Measurements from ENCODE around the gene PACS2. TPM values are rescaled to one million over a fixed set of nuclear protein-coding genes. Genes with fewer than 3 reads are reported as not detected.
A peak's percentile ranks its signal among the peaks of the same experiment; 100 is the strongest.

The PACS2 gene
- total and polyA plus RNA-seq, 2 of the 8 experiments (the other 6 are each of a cell fraction or from before 2014, with no cell fraction given), result 38.0 to 62.8 TPM

DNA sequence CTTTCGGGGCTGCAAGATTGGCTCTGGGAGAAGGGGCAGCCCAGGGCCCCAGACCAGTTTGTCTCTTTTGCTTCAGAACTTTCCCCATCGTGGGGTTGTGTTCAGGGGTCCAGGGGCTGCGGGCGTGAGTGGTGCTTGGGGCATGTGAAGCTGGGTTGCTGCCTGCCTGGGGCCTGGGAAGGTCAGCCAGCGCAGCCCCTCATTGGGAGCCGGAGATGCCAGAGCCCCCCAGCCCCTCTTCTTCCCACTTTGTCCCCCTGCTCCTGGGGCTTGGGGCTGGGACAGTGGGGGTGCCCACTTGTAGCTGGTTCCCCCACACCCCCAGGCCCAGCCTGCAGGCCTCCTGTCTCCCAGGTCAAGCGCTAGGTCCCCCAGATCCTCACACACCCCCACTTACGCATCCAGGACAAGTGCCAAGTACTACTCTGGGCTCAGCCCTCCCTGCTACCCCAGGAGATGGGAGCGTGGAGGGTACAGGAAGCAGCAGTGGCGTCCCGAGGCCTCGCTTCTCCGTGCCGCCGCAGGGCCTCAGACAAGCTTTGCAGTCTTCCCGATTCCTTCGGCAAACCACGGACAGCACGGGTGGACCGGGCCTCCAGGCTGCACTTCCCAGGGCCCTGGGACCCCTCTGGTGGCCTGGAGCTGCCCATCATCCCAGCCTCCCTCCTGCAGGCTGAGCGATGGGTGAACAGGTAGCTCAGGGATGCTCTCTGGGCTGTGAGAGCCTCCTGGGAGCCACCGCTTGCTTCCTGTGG is 41.5 kb downstream of the PACS2 start:
- peak overlapping the region; percentile 25; the same call in 1 of the 2 replicates for H4K8ac ChIP-seq (ENCODE audit: extremely low read depth, insufficient read depth, low read length)
- H3K9me3 ChIP-seq (ENCODE audit: insufficient read depth in 2 of 2, low read depth in 1 of 2, low read length in 1 of 2), result no peaks in the 10 kb centered on the region
- TF ChIP-seq, protein P1, sequence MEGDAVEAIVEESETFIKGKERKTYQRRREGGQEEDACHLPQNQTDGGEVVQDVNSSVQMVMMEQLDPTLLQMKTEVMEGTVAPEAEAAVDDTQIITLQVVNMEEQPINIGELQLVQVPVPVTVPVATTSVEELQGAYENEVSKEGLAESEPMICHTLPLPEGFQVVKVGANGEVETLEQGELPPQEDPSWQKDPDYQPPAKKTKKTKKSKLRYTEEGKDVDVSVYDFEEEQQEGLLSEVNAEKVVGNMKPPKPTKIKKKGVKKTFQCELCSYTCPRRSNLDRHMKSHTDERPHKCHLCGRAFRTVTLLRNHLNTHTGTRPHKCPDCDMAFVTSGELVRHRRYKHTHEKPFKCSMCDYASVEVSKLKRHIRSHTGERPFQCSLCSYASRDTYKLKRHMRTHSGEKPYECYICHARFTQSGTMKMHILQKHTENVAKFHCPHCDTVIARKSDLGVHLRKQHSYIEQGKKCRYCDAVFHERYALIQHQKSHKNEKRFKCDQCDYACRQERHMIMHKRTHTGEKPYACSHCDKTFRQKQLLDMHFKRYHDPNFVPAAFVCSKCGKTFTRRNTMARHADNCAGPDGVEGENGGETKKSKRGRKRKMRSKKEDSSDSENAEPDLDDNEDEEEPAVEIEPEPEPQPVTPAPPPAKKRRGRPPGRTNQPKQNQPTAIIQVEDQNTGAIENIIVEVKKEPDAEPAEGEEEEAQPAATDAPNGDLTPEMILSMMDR (IDR thresholded peaks at IDR 0.05; ENCODE audit: control extremely low read depth in 1 of 3, insufficient read depth in 1 of 3, low read depth in 1 of 3, low read length in 3 of 3), result no peak
- TF ChIP-seq CHD2 (IDR thresholded peaks at IDR 0.05; ENCODE audit: low read length), result no peak
- TF ChIP-seq RXRA (IDR thresholded peaks at IDR 0.05; ENCODE audit: insufficient read depth, low read depth, low read length), result no peak
- H4K5ac ChIP-seq (ENCODE audit: insufficient read length, low read depth, low read length), result no peak overlapping the region
- FAIRE-seq (no peak), DNase-seq (ENCODE audit: low read depth in 1 of 2, low spot score in 2 of 2) (no peak)
- H3K9ac ChIP-seq (replicated peaks in 1 of 4; ENCODE audit: extremely low read depth in 1 of 4, low read depth in 3 of 4, low read length in 3 of 4), result no peak overlapping the region
- no peak overlapping the region for H3K23ac ChIP-seq (ENCODE audit: insufficient read length)
- no peaks in the 10 kb centered on the region for H3K79me1 ChIP-seq (ENCODE audit: low read depth, low read length)
- H4K91ac ChIP-seq (replicated peaks; ENCODE audit: insufficient read length, low read length), result no peak overlapping the region
- H3K14ac ChIP-seq (ENCODE audit: insufficient read length), result no peak overlapping the region
- no peak overlapping the region for H2BK20ac ChIP-seq (ENCODE audit: low read length)
- H3K4ac ChIP-seq (replicated peaks; ENCODE audit: insufficient read length, low read depth, low read length), result no peak overlapping the region
- H3K4me3 ChIP-seq (ENCODE audit: extremely low read depth in 1 of 4, insufficient read depth in 2 of 4, low read depth in 3 of 4, low read length in 4 of 4), result no peak overlapping the region
- WGBS, 2 experiments (ENCODE audit: extremely low coverage in 1 of 2, insufficient coverage in 1 of 2, insufficient read length in 1 of 2, insufficient replicate concordance in 2 of 2, low coverage in 1 of 2, low lambda C conversion rate in 2 of 2, missing lambda C conversion rate in 1 of 2), result 94% methylated on average over 20 of the region's 22 CpGs; no CpG with 5 or more reads in 1 of the 2 experiments
- no peak overlapping the region for H3K56ac ChIP-seq (replicated peaks; ENCODE audit: insufficient read length, low read depth, low read length)
- peaks cover 0 to 19% of the 10 kb centered on the region in 2 experiments for H4K20me1 ChIP-seq (replicated peaks in 1 of 2; ENCODE audit: control insufficient read depth in 1 of 2, insufficient read depth in 2 of 2, low read length in 2 of 2)
- H2BK15ac ChIP-seq (ENCODE audit: low read length), result no peak overlapping the region
- H3K23me2 ChIP-seq (ENCODE audit: low read depth, low read length), result no peaks in the 10 kb centered on the region
- H2BK120ac ChIP-seq (replicated peaks; ENCODE audit: low read depth, low read length), result no peak overlapping the region
- H3K27ac ChIP-seq (ENCODE audit: low read depth, low read length), result no peak overlapping the region
- ChIA-PET POLR2A (ENCODE audit: partially characterized antibody) (no interaction called here), CTCF (ENCODE audit: partially characterized antibody) (interaction anchor here (0.7 to 1.9 kb wide), 7 partner anchors 14 to 149 kb away, joined by 3 to 5 read pairs (median 3); no protein-coding TSS in a partner anchor)
- peaks cover 0 to 15% (median 5%) of the 10 kb centered on the region in 4 experiments; a peak in 5 of 7 replicates for H3K4me1 ChIP-seq (replicated peaks in 1 of 4; ENCODE audit: control insufficient read depth in 3 of 4, insufficient read depth in 4 of 4, low read length in 3 of 4)
- no peak overlapping the region for H2BK12ac ChIP-seq (ENCODE audit: low read depth, low read length)
- H3K18ac ChIP-seq (ENCODE audit: extremely low read depth, low read length), result no peak overlapping the region
- no peaks in the 10 kb centered on the region for H3K79me2 ChIP-seq (ENCODE audit: control insufficient read depth in 1 of 2, insufficient read depth in 2 of 2, low read length in 2 of 2)
- no peak overlapping the region for H2BK5ac ChIP-seq (ENCODE audit: low read depth, low read length)
- H3K36me3 ChIP-seq (ENCODE audit: control insufficient read depth in 2 of 4, insufficient read depth in 4 of 4, low read length in 3 of 4), result no peaks in the 10 kb centered on the region; a peak in 1 of 8 replicates
- H2AFZ ChIP-seq (ENCODE audit: low read length), result no peak overlapping the region
- no peak overlapping the region for H2AK5ac ChIP-seq (ENCODE audit: low read depth, low read length)
- H3K4me2 ChIP-seq (ENCODE audit: insufficient read depth in 1 of 2, low read depth in 2 of 2, low read length in 2 of 2), result no peak overlapping the region
- no peaks in the 10 kb centered on the region for H3K27me3 ChIP-seq (replicated peaks in 1 of 4; ENCODE audit: control insufficient read depth in 3 of 4, extremely low read depth in 1 of 4, insufficient read depth in 3 of 4, low read length in 3 of 4)

Data from H1 (cell line).